D721Med (cell line): ENCODE measurements around the gene S100A1.

Experiments
- DNase-seq: peaks from one replicate; pipeline ENCODE4 v3.0.0; 2011; ENCODE audit warnings: low spot score; ENCODE audit not compliant: insufficient read length
- FAIRE-seq: peaks from 2 replicates; lab custom pipeline; 2011; peaks lifted over from hg19 to GRCh38; lab: Jason Lieb, UNC
- TF ChIP-seq, protein P1 (sequence below): IDR thresholded peaks from 2 replicates; pipeline ENCODE4 v1.5.1; 2012; ENCODE audit warnings: mild to moderate bottlenecking, control low read depth; ENCODE audit not compliant: insufficient read depth; ENCODE audit errors: missing control alignments

Gene S100A1

DNA sequence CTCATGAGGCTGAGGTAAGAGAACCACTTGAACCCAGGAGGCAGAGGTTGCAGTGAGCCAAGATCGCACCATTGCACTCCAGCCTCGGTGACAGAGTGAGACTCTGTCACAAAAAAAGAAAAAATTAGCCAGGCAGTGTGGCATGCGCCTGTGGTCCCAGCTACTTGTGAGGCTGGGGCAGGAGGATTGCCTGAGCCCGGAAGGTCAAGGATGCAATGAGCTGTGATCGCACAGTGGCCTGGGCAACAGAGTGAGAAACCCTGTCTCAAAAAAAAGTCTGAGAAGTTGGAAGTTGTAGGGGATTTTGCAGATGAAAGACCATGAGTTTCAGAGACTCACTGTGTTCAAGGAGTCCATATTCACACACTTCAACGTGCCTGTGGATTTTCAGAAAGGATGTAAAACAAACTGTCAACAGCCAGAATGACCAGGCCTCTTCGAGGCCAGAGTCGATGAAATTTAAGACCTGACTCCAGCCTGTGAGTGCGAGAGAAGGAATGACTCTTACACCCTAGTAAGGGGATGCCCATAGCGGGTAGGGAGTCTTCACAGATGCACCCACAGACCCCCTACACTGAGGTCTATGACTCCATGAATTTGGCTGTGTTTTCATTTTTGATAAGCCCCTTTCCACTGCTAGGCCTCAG is 3.1 kb upstream of the S100A1 start:
- TF ChIP-seq, protein P1, sequence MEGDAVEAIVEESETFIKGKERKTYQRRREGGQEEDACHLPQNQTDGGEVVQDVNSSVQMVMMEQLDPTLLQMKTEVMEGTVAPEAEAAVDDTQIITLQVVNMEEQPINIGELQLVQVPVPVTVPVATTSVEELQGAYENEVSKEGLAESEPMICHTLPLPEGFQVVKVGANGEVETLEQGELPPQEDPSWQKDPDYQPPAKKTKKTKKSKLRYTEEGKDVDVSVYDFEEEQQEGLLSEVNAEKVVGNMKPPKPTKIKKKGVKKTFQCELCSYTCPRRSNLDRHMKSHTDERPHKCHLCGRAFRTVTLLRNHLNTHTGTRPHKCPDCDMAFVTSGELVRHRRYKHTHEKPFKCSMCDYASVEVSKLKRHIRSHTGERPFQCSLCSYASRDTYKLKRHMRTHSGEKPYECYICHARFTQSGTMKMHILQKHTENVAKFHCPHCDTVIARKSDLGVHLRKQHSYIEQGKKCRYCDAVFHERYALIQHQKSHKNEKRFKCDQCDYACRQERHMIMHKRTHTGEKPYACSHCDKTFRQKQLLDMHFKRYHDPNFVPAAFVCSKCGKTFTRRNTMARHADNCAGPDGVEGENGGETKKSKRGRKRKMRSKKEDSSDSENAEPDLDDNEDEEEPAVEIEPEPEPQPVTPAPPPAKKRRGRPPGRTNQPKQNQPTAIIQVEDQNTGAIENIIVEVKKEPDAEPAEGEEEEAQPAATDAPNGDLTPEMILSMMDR = no peak
- no peak for DNase-seq
- FAIRE-seq = no peak

- TF ChIP-seq, protein P1 = no peak
- no peak for DNase-seq
- no peak for FAIRE-seq
Measured at GRCh38 chr1:153626477-153626903, 1.7 kb upstream of the S100A1 start.

DNA sequence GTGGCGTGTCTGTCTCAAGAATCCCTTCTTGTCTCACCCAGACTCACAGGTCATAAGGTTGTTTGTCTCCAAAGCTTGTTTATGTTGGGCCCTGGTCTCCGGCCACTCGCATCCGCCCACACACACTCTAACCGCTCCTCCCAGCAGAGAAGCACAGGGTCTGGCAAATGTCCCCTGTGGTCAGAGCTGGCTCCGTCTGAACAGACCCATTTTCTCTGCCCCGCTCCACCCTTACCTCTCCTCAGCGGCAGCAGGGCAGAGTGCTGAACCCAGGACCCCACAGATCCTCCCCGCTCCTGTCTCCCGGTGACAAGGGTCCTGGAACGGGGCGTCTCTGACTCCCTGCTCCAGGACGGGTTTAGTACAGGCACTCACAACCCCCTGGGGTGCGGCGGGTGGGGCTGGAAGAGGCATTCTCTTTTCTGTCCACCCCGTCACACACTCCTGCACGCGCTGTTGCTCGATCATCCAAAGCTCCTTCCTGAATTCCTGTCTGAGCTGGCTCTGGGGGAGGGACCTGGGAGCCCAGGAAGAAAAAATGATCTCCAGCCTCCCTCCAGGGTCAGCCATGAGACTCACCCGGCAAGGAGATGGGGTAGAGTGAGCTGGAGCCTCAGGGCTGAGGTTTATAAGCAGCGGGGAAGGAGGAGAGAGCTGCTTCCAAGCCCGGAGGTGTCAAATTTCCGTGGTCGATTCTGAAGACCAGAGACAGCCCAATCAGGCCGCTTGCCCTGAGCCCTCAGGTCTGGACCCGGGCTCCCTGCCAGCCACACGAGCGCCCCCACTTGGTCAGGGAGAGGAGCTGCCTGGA is 1.1 kb upstream of the S100A1 start, which contains the start of gene S100A13:
S100A13 (minus strand) TSS at position 602 of the 811 bp plus-strand sequence. CDS start 1,033 bp downstream, outside the sequence.
- TF ChIP-seq, protein P1 = no peak
- no peak for DNase-seq
- no peak for FAIRE-seq

GRCh38 chr1:153628638-153629342 is 556 bp downstream of the S100A1 start:
- TF ChIP-seq, protein P1 = no peak
- DNase-seq (no peak), FAIRE-seq (no peak)

DNA sequence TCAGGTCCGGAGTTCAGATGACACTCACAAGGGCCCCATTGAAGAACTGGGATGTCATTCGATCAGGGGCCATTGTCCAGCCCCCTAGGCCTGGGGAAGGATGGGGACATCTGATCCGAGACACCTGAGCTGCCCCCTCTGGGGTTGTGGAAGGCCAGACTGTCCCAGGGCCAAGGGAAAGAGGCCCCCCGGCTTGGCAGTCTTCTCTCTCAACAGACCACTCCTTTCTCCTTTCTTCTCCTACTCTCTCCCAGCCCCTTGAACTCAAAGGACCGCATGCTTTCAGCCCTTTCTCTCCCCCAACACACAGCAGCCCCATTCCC is 1.1 kb downstream of the S100A1 start:
- DNase-seq (no peak), FAIRE-seq (no peak)
- TF ChIP-seq, protein P1 = no peak

GRCh38 chr1:153629971-153630370 is 1.7 kb downstream of the S100A1 start:
- no peak for FAIRE-seq
- TF ChIP-seq, protein P1 = no peak
- no peak for DNase-seq
